NCI-H748 (cell line): Measurements from ENCODE around the gene RPL29.
"Not testable (repeated sequence)": the region's sequence is repeated elsewhere in the genome, so short reads cannot be mapped to it uniquely, and the experiment has no call there.

ENCODE experiments used
- DNase-seq: peaks from one replicate; lab custom pipeline; 2025; ENCODE audit not compliant: unreplicated experiment; lab: John Stamatoyannopoulos, UW

RPL29 gene

GRCh38 chr3:52006017-52006819, 10.5 kb upstream of the RPL29 start:
- DNase-seq, result no peak

GRCh38 chr3:52005571-52005986, 9.9 kb upstream of the RPL29 start:
- no peak for DNase-seq

- no peak for DNase-seq
Measured at GRCh38 chr3:52004906-52005395, 9.3 kb upstream of the RPL29 start.

GRCh38 chr3:52004163-52004787, 8.6 kb upstream of the RPL29 start:
- DNase-seq, result peak; percentile 44

- DNase-seq, result no peak
Measured at GRCh38 chr3:52002748-52003147, 7.1 kb upstream of the RPL29 start.

- DNase-seq, result peak; percentile 75
Measured at GRCh38 chr3:52001443-52001974, 5.8 kb upstream of the RPL29 start.

GRCh38 chr3:51999846-52000245, 4.2 kb upstream of the RPL29 start:
- DNase-seq, result no peak

- DNase-seq, result no peak
Measured at GRCh38 chr3:51998774-51999173, 3.1 kb upstream of the RPL29 start.

GRCh38 chr3:51997935-51998596, 2.4 kb upstream of the RPL29 start:
- DNase-seq, result peak; percentile 6

GRCh38 chr3:51997172-51997571, 1.5 kb upstream of the RPL29 start:
- no peak for DNase-seq

GRCh38 chr3:51994530-51994929, 1.2 kb downstream of the RPL29 start:
- no peak for DNase-seq

GRCh38 chr3:51993657-51994056, 2.0 kb downstream of the RPL29 start:
- not testable (repeated sequence) for DNase-seq

GRCh38 chr3:51992017-51992682, 3.5 kb downstream of the RPL29 start:
- DNase-seq, result no peak

GRCh38 chr3:51990501-51990971, 5.2 kb downstream of the RPL29 start:
- not testable (repeated sequence) for DNase-seq

- no peak for DNase-seq
Measured at GRCh38 chr3:51988286-51989146, 7.2 kb downstream of the RPL29 start.

- no peak for DNase-seq
Measured at GRCh38 chr3:51987568-51987967, 8.1 kb downstream of the RPL29 start.

GRCh38 chr3:51986010-51986947, 9.4 kb downstream of the RPL29 start:
- DNase-seq, result no peak

GRCh38 chr3:51985063-51985462, 10.6 kb downstream of the RPL29 start:
- DNase-seq, result no peak

GRCh38 chr3:51984269-51984647, 11.4 kb downstream of the RPL29 start:
- no peak for DNase-seq
